K562 (cell line): ENCODE data around the gene ISYNA1. TPM values are rescaled to one million over a fixed set of nuclear protein-coding genes. Genes with fewer than 3 reads are reported as not detected.

Experiments used
- FOXA1 ChIP-seq: fragments of 450-650 bp; IDR thresholded peaks from 2 replicates; pipeline ENCODE4 v1.6.1; 2016; ENCODE audit warnings: mild to moderate bottlenecking, borderline replicate concordance
- GATA2 ChIP-seq: sonication (generic); formaldehyde crosslinking; IDR thresholded peaks from 2 replicates; pipeline ENCODE4 v1.4.0; 2020; ENCODE audit warnings: mild to moderate bottlenecking, missing genetic modification reagents
- LCOR ChIP-seq: sonication (generic); formaldehyde crosslinking; IDR thresholded peaks from 2 replicates; pipeline ENCODE4 v1.8.0; 2022; ENCODE audit warnings: mild to moderate bottlenecking, missing genetic modification reagents
- MYBL2 ChIP-seq, 2 experiments: fragments of 450-650 bp in 1 of 2; sonication (generic) in 1 of 2; formaldehyde crosslinking in 1 of 2; IDR thresholded peaks; 2 replicates each; pipeline versions ENCODE4 v1.6.1 to v1.8.1; 2017 to 2022; ENCODE audit warnings: borderline replicate concordance in 1 of 2, inconsistent platforms in 1 of 2, low read depth in 1 of 2, mild to moderate bottlenecking in 1 of 2, missing genetic modification reagents in 1 of 2, moderate library complexity in 1 of 2
- NCOA4 ChIP-seq: fragments of 450-650 bp; IDR thresholded peaks from 2 replicates; pipeline ENCODE4 v1.6.1; 2018; ENCODE audit warnings: mild to moderate bottlenecking; ENCODE audit not compliant: partially characterized antibody
- NFIX ChIP-seq: fragments of 250-450 bp; sonication (Bioruptor Pico); IDR thresholded peaks from 2 replicates; pipeline ENCODE4 v1.4.0; 2020; ENCODE audit warnings: low read depth, mild to moderate bottlenecking, moderate library complexity
- NR2F6 ChIP-seq: fragments of 450-650 bp; formaldehyde crosslinking; IDR thresholded peaks from 2 replicates; pipeline ENCODE4 v1.4.0; 2020; ENCODE audit warnings: mild to moderate bottlenecking
- RBM15 ChIP-seq: fragments of 200-400 bp; formaldehyde crosslinking; IDR thresholded peaks from 2 replicates; pipeline ENCODE4 v1.6.1; 2018; ENCODE audit warnings: mild to moderate bottlenecking, low read length, moderate library complexity; ENCODE audit not compliant: insufficient read depth
- TFAM ChIP-seq: fragments of 250-450 bp; sonication (Bioruptor Pico); conservative IDR thresholded peaks from 2 replicates; pipeline ENCODE4 v1.5.0; 2021; ENCODE audit warnings: mild to moderate bottlenecking, moderate library complexity
- TOE1 ChIP-seq, 2 experiments: fragments of 450-650 bp in 1 of 2; sonication (generic) in 1 of 2; formaldehyde crosslinking in 1 of 2; IDR thresholded peaks; 2 replicates each; pipeline versions ENCODE4 v1.7.1 to v1.8.0; 2016 to 2022; ENCODE audit warnings: borderline replicate concordance in 2 of 2, mild to moderate bottlenecking in 2 of 2, antibody characterized with exemption in 1 of 2, inconsistent platforms in 1 of 2, low read depth in 1 of 2, missing genetic modification reagents in 1 of 2, moderate library complexity in 1 of 2
- ZNF347 ChIP-seq: fragments of 450-650 bp; formaldehyde crosslinking; IDR thresholded peaks from 2 replicates; pipeline ENCODE4 v1.4.0; 2020; ENCODE audit warnings: low read depth, mild to moderate bottlenecking, moderate library complexity
- ZNF668 ChIP-seq: fragments of 250-450 bp; sonication (Bioruptor Pico); IDR thresholded peaks from 2 replicates; pipeline ENCODE4 v1.8.0; 2022; ENCODE audit warnings: mild to moderate bottlenecking, inconsistent platforms
- ZNF699 ChIP-seq: fragments of 250-450 bp; sonication (Bioruptor Pico); IDR thresholded peaks from 2 replicates; pipeline ENCODE4 v1.8.0; 2021; ENCODE audit warnings: mild to moderate bottlenecking, moderate library complexity; ENCODE audit not compliant: insufficient replicate concordance
- polyA plus RNA-seq, 8 experiments: library from polyadenylated mRNA; depleted of rRNA in 4 of 8; stranded (reverse) in 5 of 8; unstranded in 3 of 8; fragments of >200 nt; fragmentation: Nextera tagmentation in 2 of 8; fragmentation: Illumina TruSeq in 1 of 8; extraction: Ambion mirVana in 2 of 8; extraction: Trizol in 1 of 8; gene quantifications; 2 replicates each; pipeline versions ENCODE4 v1.2.1 to v1.2.3, GENCODE V29; 2011 to 2014; ENCODE audit warnings: inconsistent platforms in 1 of 8, missing spikeins in 1 of 8
- total RNA-seq, 7 experiments: library from RNA; depleted of rRNA in 6 of 7; stranded (reverse); fragments of >200 nt in 6 of 7; fragmentation: Illumina TruSeq in 2 of 7; extraction: Trizol in 2 of 7; gene quantifications; 2 replicates each; pipeline versions ENCODE4 v1.2.1 to v1.2.3, GENCODE V29; 2011 to 2021; ENCODE audit warnings: low replicate concordance in 1 of 7
- TF ChIP-seq, protein P1 (sequence below): sonication (generic); formaldehyde crosslinking; IDR thresholded peaks from 2 replicates; pipeline ENCODE4 v1.8.0; 2022; ENCODE audit warnings: missing genetic modification reagents, mild to moderate bottlenecking, borderline replicate concordance
- TF ChIP-seq, protein P2 (sequence below): fragments of 250-450 bp; sonication (Bioruptor Pico); IDR thresholded peaks from 2 replicates; pipeline ENCODE4 v1.8.0; 2021; ENCODE audit warnings: mild to moderate bottlenecking, moderate library complexity
- TF ChIP-seq, protein P3 (sequence below): fragments of 250-450 bp; sonication (Bioruptor Pico); IDR thresholded peaks from 2 replicates; pipeline ENCODE4 v1.5.0; 2021
- TF ChIP-seq, protein P4 (sequence below): fragments of 250-450 bp; sonication (Bioruptor Pico); IDR thresholded peaks from 2 replicates; pipeline ENCODE4 v1.4.0; 2020; ENCODE audit warnings: mild to moderate bottlenecking, moderate library complexity

Gene ISYNA1
- total and polyA plus RNA-seq, 9 of the 15 experiments (the other 6 are each of a cell fraction or from before 2014, with no cell fraction given) = 21.8 to 460 (median 93.2) TPM

DNA sequence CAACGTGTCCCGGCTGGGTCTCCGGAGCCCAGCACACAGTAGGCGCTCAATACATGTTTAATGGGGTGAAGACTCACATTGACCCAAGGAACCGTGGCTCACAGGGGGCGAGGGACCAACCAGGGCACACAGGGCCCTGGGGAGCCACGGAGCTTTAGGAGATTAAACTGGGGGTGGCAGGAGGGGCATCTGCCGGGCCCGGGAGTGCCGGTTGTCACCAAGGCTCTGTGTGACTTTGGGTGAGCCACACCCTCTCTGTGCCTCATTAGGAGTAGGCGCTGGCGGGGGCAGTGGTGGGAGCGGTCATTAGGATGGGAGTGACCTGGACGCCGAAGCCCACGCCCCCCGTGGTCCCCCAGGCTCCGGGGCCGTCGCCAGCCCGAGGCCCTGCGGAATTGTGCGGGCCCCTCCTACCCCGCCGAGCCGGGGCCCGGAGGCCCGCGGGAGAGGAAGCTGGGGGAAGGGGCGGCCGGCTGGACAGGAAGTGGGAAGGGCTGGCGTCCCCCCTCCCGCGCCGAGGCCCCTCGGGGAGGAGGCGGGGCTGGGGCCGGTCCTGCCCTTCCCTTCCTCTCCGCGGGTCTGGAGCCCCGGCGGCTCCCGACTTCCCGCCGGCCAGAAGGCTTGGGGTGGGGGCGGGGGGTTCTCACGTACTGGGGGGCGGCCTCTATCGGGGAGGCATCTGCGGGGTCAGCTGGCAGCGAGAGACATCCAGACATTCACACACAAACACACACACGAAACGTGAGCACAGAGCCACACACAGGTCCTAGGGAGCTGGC is 20.5 kb downstream of the ISYNA1 start (continued):
- TF ChIP-seq, protein P1, sequence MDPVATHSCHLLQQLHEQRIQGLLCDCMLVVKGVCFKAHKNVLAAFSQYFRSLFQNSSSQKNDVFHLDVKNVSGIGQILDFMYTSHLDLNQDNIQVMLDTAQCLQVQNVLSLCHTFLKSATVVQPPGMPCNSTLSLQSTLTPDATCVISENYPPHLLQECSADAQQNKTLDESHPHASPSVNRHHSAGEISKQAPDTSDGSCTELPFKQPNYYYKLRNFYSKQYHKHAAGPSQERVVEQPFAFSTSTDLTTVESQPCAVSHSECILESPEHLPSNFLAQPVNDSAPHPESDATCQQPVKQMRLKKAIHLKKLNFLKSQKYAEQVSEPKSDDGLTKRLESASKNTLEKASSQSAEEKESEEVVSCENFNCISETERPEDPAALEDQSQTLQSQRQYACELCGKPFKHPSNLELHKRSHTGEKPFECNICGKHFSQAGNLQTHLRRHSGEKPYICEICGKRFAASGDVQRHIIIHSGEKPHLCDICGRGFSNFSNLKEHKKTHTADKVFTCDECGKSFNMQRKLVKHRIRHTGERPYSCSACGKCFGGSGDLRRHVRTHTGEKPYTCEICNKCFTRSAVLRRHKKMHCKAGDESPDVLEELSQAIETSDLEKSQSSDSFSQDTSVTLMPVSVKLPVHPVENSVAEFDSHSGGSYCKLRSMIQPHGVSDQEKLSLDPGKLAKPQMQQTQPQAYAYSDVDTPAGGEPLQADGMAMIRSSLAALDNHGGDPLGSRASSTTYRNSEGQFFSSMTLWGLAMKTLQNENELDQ (CRISPR knock-in tag) = no peak
- TF ChIP-seq ZNF668 (no peak), TFAM (CRISPR knock-in tag) (no peak), GATA2 (CRISPR knock-in tag) (no peak), MYBL2 (IDR thresholded peaks at IDR 0.05; ENCODE audit: low read depth) (no peak), MYBL2 (CRISPR knock-in tag; IDR thresholded peaks at IDR 0.05; ENCODE audit: borderline replicate concordance) (no peak), TOE1 (IDR thresholded peaks at IDR 0.05; ENCODE audit: borderline replicate concordance) (0 out of 2 replicates have a peak, but pooled peaks have one; percentile 15), TOE1 (CRISPR knock-in tag; IDR thresholded peaks at IDR 0.05; ENCODE audit: borderline replicate concordance, low read depth) (no peak), NR2F6 (no peak), NFIX (CRISPR knock-in tag) (no peak), NCOA4 (no peak), FOXA1 (no peak), LCOR (CRISPR knock-in tag) (no peak), ZNF699 (CRISPR knock-in tag) (no peak), ZNF347 (CRISPR knock-in tag) (no peak), RBM15 (no peak)
- TF ChIP-seq, protein P2, sequence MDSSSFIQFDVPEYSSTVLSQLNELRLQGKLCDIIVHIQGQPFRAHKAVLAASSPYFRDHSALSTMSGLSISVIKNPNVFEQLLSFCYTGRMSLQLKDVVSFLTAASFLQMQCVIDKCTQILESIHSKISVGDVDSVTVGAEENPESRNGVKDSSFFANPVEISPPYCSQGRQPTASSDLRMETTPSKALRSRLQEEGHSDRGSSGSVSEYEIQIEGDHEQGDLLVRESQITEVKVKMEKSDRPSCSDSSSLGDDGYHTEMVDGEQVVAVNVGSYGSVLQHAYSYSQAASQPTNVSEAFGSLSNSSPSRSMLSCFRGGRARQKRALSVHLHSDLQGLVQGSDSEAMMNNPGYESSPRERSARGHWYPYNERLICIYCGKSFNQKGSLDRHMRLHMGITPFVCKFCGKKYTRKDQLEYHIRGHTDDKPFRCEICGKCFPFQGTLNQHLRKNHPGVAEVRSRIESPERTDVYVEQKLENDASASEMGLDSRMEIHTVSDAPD (CRISPR knock-in tag) = no peak
- TF ChIP-seq, protein P3, sequence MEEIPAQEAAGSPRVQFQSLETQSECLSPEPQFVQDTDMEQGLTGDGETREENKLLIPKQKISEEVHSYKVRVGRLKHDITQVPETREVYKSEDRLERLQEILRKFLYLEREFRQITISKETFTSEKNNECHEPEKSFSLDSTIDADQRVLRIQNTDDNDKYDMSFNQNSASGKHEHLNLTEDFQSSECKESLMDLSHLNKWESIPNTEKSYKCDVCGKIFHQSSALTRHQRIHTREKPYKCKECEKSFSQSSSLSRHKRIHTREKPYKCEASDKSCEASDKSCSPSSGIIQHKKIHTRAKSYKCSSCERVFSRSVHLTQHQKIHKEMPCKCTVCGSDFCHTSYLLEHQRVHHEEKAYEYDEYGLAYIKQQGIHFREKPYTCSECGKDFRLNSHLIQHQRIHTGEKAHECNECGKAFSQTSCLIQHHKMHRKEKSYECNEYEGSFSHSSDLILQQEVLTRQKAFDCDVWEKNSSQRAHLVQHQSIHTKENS (CRISPR knock-in tag) = no peak
- TF ChIP-seq, protein P4, sequence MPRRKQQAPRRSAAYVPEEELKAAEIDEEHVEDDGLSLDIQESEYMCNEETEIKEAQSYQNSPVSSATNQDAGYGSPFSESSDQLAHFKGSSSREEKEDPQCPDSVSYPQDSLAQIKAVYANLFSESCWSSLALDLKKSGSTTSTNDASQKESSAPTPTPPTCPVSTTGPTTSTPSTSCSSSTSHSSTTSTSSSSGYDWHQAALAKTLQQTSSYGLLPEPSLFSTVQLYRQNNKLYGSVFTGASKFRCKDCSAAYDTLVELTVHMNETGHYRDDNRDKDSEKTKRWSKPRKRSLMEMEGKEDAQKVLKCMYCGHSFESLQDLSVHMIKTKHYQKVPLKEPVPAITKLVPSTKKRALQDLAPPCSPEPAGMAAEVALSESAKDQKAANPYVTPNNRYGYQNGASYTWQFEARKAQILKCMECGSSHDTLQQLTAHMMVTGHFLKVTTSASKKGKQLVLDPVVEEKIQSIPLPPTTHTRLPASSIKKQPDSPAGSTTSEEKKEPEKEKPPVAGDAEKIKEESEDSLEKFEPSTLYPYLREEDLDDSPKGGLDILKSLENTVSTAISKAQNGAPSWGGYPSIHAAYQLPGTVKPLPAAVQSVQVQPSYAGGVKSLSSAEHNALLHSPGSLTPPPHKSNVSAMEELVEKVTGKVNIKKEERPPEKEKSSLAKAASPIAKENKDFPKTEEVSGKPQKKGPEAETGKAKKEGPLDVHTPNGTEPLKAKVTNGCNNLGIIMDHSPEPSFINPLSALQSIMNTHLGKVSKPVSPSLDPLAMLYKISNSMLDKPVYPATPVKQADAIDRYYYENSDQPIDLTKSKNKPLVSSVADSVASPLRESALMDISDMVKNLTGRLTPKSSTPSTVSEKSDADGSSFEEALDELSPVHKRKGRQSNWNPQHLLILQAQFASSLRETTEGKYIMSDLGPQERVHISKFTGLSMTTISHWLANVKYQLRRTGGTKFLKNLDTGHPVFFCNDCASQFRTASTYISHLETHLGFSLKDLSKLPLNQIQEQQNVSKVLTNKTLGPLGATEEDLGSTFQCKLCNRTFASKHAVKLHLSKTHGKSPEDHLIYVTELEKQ = peak; percentile 58; the same call in 1 of the 2 replicates
